D721Med (cell line): ENCODE measurements around the gene ACSBG1.

Experiments used
- DNase-seq: peaks from one replicate; pipeline ENCODE4 v3.0.0; 2011; ENCODE audit warnings: low spot score; ENCODE audit not compliant: insufficient read length
- FAIRE-seq: peaks from 2 replicates; lab custom pipeline; 2011; peaks lifted over from hg19 to GRCh38; lab: Jason Lieb, UNC
- TF ChIP-seq, protein P1 (sequence below): IDR thresholded peaks from 2 replicates; pipeline ENCODE4 v1.5.1; 2012; ENCODE audit warnings: mild to moderate bottlenecking, control low read depth; ENCODE audit not compliant: insufficient read depth; ENCODE audit errors: missing control alignments

Gene ACSBG1

DNA sequence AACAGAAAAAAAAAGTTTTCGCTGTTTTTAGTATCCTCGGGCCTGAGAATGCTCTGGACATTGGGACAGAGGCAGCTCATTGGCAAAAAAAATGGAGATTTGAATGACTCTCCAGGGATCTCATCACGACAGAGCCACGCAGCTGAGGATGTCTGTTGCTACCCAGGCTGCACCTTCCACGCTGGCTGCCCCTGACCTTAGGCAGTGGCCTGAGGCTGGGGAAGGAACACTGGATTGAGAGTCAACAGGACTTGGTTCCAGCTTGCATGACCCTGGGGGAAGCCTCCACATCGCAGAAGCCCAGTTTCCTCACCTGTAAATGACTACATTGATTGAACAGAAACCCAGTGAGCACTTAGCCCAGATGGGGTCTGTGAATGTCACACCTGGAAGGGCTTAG lies 8.7 kb upstream of the ACSBG1 start:
- TF ChIP-seq, protein P1, sequence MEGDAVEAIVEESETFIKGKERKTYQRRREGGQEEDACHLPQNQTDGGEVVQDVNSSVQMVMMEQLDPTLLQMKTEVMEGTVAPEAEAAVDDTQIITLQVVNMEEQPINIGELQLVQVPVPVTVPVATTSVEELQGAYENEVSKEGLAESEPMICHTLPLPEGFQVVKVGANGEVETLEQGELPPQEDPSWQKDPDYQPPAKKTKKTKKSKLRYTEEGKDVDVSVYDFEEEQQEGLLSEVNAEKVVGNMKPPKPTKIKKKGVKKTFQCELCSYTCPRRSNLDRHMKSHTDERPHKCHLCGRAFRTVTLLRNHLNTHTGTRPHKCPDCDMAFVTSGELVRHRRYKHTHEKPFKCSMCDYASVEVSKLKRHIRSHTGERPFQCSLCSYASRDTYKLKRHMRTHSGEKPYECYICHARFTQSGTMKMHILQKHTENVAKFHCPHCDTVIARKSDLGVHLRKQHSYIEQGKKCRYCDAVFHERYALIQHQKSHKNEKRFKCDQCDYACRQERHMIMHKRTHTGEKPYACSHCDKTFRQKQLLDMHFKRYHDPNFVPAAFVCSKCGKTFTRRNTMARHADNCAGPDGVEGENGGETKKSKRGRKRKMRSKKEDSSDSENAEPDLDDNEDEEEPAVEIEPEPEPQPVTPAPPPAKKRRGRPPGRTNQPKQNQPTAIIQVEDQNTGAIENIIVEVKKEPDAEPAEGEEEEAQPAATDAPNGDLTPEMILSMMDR, result no peak
- no peak for FAIRE-seq
- DNase-seq, result no peak

DNA sequence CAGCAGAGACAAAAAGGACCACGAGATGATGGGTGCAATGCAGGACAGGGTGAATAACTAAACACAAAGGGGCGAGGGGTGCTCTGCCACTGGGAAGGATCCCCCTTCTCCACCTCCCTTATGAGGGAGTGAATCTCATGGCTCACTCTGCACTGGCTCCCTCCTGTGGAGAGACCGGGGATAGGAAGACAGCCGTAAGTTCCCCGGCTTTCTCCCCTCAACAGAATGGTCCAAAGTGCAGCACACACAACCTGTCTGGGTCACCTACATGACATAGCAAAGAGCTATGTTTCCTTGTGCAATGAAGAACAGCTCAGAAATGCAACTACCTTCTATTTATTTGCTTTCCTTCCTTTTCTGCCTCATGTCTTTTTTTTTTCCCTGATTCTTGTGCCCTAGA lies 7.8 kb upstream of the ACSBG1 start:
- TF ChIP-seq, protein P1, result peak; percentile 16
- DNase-seq, result no peak
- no peak for FAIRE-seq

DNA sequence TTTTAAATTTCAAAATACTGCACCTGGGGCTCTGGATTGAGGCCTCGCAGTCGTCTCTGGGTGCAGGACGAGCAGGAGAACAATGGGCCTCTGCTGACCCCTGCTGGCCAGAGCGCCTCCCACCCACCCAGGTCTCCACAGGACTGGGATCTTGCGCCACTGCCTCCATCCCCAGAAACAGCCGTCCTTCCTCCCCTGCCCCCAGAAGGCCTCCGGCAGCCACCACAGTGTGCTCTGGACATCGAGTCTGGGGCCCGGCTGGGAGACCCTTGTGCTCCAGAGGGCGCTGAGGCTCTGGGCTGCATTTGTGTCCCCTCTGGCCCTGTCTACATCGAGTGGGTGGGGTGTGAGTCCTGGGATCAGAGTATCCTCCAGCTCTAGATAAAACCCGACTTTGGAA lies 6.7 kb upstream of the ACSBG1 start:
- DNase-seq, result peak; percentile 78
- TF ChIP-seq, protein P1, result peak; percentile 82
- FAIRE-seq, result no peak

DNA sequence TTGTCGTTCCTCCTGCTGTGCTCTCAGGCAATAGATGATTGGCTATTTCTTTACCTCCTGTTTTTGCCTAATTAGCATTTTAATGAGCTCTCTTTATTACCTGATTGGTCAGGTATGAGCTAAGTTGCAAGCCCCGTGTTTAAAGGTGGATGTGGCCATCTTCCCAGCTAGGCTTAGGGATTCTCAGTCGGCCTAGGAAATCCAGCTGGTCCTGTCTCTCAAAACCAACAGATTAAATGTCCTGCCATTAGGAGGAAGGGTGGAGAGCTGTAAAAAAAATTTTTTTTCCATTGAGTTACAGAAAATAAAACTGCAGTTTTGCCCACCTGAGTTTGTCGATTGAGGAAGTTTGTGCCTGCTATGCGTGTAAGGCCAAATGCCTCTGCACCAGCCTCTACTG lies 5.4 kb upstream of the ACSBG1 start:
- no peak for DNase-seq
- no peak for FAIRE-seq
- TF ChIP-seq, protein P1, result no peak

DNA sequence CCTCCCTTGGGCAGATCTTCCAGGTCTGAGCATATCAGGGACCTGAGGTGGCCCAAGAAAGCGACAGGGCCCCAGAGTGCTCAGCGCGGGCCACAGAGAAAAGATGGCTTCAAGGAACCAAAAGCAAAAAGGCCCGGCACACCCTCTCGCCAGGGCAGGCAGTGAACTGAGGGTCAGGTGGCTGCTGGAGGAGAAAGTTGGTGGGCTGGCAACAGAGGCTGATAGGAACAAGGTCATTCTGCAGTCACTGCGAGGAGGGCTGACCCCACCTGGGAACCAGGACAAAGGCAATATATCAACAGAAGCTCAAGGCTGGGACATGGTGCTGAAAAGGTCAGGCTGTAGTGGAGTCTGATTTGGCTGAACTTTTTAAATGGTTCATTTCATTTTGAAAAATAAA lies 2.8 kb upstream of the ACSBG1 start:
- DNase-seq, result no peak
- TF ChIP-seq, protein P1, result no peak
- no peak for FAIRE-seq

DNA sequence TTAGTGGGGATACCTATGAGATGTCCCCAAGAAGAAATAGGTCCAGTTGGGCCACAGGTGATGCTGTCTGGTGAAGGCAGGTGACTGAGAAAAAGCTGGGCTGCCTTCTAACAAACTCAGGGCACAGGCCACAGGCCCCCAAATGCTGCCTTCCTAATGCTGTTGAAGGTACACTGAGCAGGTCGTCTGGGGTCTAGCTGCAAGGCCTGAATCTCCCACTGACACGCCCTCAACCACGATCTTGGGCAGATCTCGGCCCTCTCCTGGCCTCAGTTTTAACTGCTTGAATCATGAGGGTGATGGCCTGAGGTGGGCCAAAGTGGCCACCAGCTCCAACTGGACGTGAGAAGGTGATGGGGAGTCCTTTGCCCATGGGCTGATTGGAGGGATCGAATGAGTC lies 2.1 kb upstream of the ACSBG1 start:
- TF ChIP-seq, protein P1, result no peak
- no peak for FAIRE-seq
- DNase-seq, result no peak

DNA sequence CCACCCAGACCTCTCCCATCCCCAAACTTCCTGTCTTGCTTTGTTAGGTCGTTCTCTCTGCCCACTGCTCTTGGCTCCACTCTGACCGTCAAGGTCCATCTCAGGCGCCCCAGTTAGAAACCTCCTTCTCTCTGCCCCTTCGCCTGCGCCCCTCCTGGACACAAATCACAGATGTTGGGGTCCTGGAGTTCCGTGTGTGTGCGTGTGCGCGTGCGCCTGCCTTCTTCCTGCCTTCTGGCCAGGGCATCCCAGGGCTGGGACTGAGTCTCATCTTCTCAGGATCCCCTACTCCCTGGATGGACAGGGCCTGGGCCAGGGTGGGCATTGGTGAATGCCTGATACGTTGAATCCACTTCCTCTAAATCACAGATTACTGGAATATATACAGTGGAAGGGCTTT lies 869 bp downstream of the ACSBG1 start:
- FAIRE-seq (no peak), DNase-seq (no peak)
- TF ChIP-seq, protein P1, result no peak
